GM23338 (cell line): Measurements from ENCODE around the gene FILIP1.

Source experiments
- CREB1 ChIP-seq: fragments of 250-450 bp; sonication (Bioruptor Pico); IDR thresholded peaks from 2 replicates; pipeline ENCODE4 v1.5.0; 2020; ENCODE audit warnings: low read depth, mild to moderate bottlenecking, moderate library complexity
- EZH2 ChIP-seq: fragments of 200-600 bp; sonication (generic); IDR thresholded peaks from one replicate; pipeline ENCODE4 v1.8.0; 2017; ENCODE audit warnings: antibody characterized with exemption, mild to moderate bottlenecking, low read depth; ENCODE audit not compliant: unreplicated experiment
- EZH2phosphoT487 ChIP-seq: fragments of 200-600 bp; sonication (generic); IDR thresholded peaks from one replicate; pipeline ENCODE4 v1.8.1; 2018; ENCODE audit warnings: antibody characterized with exemption; ENCODE audit not compliant: unreplicated experiment
- JUNB ChIP-seq: IDR thresholded peaks from one replicate; pipeline ENCODE4 v1.6.1; 2016; ENCODE audit warnings: antibody characterized with exemption; ENCODE audit not compliant: unreplicated experiment
- POLR2AphosphoS5 ChIP-seq: IDR thresholded peaks from 2 replicates; pipeline ENCODE4 v1.6.1; 2016; ENCODE audit warnings: antibody characterized with exemption, low read depth
- TF ChIP-seq, protein P1 (sequence below), 2 experiments: fragments of 200-600 bp in 1 of 2; sonication (generic) in 1 of 2; conservative IDR thresholded peaks; 2 replicates each; pipeline versions ENCODE4 v1.5.1 to v1.6.1; 2016 to 2017; ENCODE audit warnings: antibody characterized with exemption in 2 of 2, low read depth in 2 of 2, mild to moderate bottlenecking in 2 of 2, moderate library complexity in 1 of 2
- TF ChIP-seq, protein P2 (sequence below): IDR thresholded peaks from one replicate; pipeline ENCODE4 v1.6.1; 2018; ENCODE audit warnings: antibody characterized with exemption; ENCODE audit not compliant: unreplicated experiment

DNA sequence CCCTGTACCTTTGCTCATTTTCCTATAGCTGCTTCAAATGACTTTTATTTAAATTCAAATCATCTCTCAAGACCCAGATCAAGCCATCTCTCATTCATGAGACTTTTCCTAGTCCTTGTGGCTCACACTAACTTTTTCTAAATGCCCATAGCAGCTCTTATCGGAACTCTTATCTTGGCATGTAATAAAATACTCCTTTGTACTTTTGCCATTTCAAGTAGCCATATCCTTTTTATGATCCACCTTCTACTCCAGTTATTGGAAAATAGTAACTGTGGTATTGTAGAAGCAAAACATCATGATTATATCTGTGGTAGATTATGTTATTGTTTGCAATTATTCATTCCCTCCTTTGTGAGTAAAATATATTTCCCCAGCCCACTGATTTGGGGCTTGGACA is 37.6 kb upstream of the FILIP1 start:
- TF ChIP-seq, protein P1, sequence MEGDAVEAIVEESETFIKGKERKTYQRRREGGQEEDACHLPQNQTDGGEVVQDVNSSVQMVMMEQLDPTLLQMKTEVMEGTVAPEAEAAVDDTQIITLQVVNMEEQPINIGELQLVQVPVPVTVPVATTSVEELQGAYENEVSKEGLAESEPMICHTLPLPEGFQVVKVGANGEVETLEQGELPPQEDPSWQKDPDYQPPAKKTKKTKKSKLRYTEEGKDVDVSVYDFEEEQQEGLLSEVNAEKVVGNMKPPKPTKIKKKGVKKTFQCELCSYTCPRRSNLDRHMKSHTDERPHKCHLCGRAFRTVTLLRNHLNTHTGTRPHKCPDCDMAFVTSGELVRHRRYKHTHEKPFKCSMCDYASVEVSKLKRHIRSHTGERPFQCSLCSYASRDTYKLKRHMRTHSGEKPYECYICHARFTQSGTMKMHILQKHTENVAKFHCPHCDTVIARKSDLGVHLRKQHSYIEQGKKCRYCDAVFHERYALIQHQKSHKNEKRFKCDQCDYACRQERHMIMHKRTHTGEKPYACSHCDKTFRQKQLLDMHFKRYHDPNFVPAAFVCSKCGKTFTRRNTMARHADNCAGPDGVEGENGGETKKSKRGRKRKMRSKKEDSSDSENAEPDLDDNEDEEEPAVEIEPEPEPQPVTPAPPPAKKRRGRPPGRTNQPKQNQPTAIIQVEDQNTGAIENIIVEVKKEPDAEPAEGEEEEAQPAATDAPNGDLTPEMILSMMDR (conservative IDR thresholded peaks at IDR 0.05; ENCODE audit: low read depth in 2 of 2) = no peak
- TF ChIP-seq POLR2AphosphoS5 (no peak), EZH2phosphoT487 (no peak), EZH2 (no peak), JUNB (no peak), CREB1 (CRISPR knock-in tag) (no peak)
- TF ChIP-seq, protein P2, sequence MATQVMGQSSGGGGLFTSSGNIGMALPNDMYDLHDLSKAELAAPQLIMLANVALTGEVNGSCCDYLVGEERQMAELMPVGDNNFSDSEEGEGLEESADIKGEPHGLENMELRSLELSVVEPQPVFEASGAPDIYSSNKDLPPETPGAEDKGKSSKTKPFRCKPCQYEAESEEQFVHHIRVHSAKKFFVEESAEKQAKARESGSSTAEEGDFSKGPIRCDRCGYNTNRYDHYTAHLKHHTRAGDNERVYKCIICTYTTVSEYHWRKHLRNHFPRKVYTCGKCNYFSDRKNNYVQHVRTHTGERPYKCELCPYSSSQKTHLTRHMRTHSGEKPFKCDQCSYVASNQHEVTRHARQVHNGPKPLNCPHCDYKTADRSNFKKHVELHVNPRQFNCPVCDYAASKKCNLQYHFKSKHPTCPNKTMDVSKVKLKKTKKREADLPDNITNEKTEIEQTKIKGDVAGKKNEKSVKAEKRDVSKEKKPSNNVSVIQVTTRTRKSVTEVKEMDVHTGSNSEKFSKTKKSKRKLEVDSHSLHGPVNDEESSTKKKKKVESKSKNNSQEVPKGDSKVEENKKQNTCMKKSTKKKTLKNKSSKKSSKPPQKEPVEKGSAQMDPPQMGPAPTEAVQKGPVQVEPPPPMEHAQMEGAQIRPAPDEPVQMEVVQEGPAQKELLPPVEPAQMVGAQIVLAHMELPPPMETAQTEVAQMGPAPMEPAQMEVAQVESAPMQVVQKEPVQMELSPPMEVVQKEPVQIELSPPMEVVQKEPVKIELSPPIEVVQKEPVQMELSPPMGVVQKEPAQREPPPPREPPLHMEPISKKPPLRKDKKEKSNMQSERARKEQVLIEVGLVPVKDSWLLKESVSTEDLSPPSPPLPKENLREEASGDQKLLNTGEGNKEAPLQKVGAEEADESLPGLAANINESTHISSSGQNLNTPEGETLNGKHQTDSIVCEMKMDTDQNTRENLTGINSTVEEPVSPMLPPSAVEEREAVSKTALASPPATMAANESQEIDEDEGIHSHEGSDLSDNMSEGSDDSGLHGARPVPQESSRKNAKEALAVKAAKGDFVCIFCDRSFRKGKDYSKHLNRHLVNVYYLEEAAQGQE = no peak
